NCI-H2171 (cell line): Measurements from ENCODE around the gene ATP9B.

Source experiments
- DNase-seq: peaks from one replicate; lab custom pipeline; 2025; lab: John Stamatoyannopoulos, UW

The ATP9B gene

GRCh38 chr18:79333046-79333445 is 263.9 kb downstream of the ATP9B start:
- DNase-seq, result no peak

- DNase-seq, result no peak
Observed at GRCh38 chr18:79334496-79335233, 265.5 kb downstream of the ATP9B start.

GRCh38 chr18:79335833-79336360 is 266.7 kb downstream of the ATP9B start:
- DNase-seq, result no peak

GRCh38 chr18:79336556-79337142 is 267.5 kb downstream of the ATP9B start:
- no peak for DNase-seq

GRCh38 chr18:79337184-79337583 is 268.0 kb downstream of the ATP9B start:
- DNase-seq, result no peak

GRCh38 chr18:79337620-79338019 is 268.4 kb downstream of the ATP9B start:
- no peak for DNase-seq

GRCh38 chr18:79339094-79339908 is 270.1 kb downstream of the ATP9B start:
- no peak for DNase-seq

GRCh38 chr18:79343567-79344207 is 274.5 kb downstream of the ATP9B start:
- no peak for DNase-seq

- no peak for DNase-seq
Observed at GRCh38 chr18:79344208-79344581, 275.0 kb downstream of the ATP9B start.

- no peak for DNase-seq
Observed at GRCh38 chr18:79345366-79345765, 276.2 kb downstream of the ATP9B start.

GRCh38 chr18:79345981-79346380 is 276.8 kb downstream of the ATP9B start:
- no peak for DNase-seq

GRCh38 chr18:79348066-79348465 is 278.9 kb downstream of the ATP9B start:
- DNase-seq, result no peak

- no peak for DNase-seq
Observed at GRCh38 chr18:79352432-79352831, 283.2 kb downstream of the ATP9B start.

GRCh38 chr18:79353267-79353666 is 284.1 kb downstream of the ATP9B start:
- no peak for DNase-seq

GRCh38 chr18:79354350-79354749 is 285.2 kb downstream of the ATP9B start:
- no peak for DNase-seq

GRCh38 chr18:79355433-79356335 is 286.5 kb downstream of the ATP9B start:
- no peak for DNase-seq

- no peak for DNase-seq
Observed at GRCh38 chr18:79356435-79356834, 287.2 kb downstream of the ATP9B start.

GRCh38 chr18:79360933-79361332 is 291.7 kb downstream of the ATP9B start:
- DNase-seq, result no peak

GRCh38 chr18:79361766-79362522 is 292.8 kb downstream of the ATP9B start:
- DNase-seq, result no peak

GRCh38 chr18:79365701-79366100 is 296.5 kb downstream of the ATP9B start:
- DNase-seq, result no peak
